Measurements from ENCODE around the gene C2CD2. TPM values are rescaled to one million over a fixed set of nuclear protein-coding genes. Genes with fewer than 3 reads are reported as not detected.

The C2CD2 gene
- total RNA-seq, 4 donors from 2014 or later = 39.4 to 79.5 (median 49.4) TPM

GRCh38 chr21:41887667-41888066 lies 66.2 kb downstream of the C2CD2 start:
- intact Hi-C loops (cut with DNase I; ENCODE audit: low total_unique reads) = loop anchor here (10.0 kb wide), 1 partner anchor 227 kb away; no protein-coding TSS in a partner anchor
- H3K4me3 ChIP-seq (ENCODE audit: low read depth, poor library complexity, severe bottlenecking) = no peak overlapping the region
- 92 to 94% methylated on average over 5 of the region's 5 CpGs for WGBS, 2 donors
- DNase-seq (ENCODE audit: low spot score in 2 of 2) = no peak
- TF ChIP-seq, protein P1, sequence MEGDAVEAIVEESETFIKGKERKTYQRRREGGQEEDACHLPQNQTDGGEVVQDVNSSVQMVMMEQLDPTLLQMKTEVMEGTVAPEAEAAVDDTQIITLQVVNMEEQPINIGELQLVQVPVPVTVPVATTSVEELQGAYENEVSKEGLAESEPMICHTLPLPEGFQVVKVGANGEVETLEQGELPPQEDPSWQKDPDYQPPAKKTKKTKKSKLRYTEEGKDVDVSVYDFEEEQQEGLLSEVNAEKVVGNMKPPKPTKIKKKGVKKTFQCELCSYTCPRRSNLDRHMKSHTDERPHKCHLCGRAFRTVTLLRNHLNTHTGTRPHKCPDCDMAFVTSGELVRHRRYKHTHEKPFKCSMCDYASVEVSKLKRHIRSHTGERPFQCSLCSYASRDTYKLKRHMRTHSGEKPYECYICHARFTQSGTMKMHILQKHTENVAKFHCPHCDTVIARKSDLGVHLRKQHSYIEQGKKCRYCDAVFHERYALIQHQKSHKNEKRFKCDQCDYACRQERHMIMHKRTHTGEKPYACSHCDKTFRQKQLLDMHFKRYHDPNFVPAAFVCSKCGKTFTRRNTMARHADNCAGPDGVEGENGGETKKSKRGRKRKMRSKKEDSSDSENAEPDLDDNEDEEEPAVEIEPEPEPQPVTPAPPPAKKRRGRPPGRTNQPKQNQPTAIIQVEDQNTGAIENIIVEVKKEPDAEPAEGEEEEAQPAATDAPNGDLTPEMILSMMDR (IDR thresholded peaks at IDR 0.05) = no peak
- no peak for TF ChIP-seq POLR2A (IDR thresholded peaks at IDR 0.05)

GRCh38 chr21:41886328-41886727 lies 67.5 kb downstream of the C2CD2 start:
- TF ChIP-seq, protein P1 (IDR thresholded peaks at IDR 0.05) = no peak
- no peak for TF ChIP-seq POLR2A (IDR thresholded peaks at IDR 0.05)
- intact Hi-C loops (cut with DNase I; ENCODE audit: low total_unique reads) = loop anchor here (10.0 kb wide), 1 partner anchor 228 kb away; no protein-coding TSS in a partner anchor
- no peak for DNase-seq (ENCODE audit: low spot score in 2 of 2)
- WGBS, 2 donors = 88 to 90% methylated on average over 7 of the region's 7 CpGs
- H3K4me3 ChIP-seq (ENCODE audit: low read depth, poor library complexity, severe bottlenecking) = no peak overlapping the region

DNA sequence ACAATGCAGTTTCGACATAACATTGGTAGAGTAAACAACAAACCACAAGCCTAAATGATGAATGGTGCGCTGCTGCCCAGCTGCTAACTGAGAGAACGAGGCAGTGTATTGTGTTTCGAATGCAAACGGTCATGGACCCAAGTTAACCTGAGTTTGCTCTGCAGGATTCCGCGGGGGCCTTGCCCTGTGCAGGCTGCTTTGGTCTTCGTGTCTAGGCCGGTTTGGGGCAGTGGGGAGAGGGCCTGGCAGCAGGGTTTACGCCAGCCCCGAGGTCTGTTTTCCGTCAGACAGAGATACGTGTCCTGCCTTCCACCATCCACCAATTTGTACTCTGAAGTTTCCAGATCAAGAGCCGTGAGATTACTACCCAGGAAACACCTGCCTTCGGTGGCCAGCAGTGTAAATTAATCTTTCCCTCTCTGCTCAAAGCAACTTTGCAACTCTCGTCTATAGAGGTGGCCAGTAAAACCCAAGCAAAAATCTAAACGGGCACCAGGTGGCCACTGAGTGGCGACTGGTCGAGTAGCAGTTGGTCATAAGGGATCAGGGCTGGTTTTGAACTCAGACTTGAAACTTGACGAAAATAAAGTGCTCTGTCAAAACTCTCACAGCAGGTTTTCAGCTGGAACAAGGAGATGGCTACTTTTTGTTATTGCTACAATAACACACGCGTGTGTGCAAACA lies 68.3 kb downstream of the C2CD2 start:
- H3K4me3 ChIP-seq (ENCODE audit: low read depth, poor library complexity, severe bottlenecking) = no peak overlapping the region
- WGBS, 2 donors = 70 to 74% methylated on average over 22 of the region's 22 CpGs
- DNase-seq (ENCODE audit: low spot score in 2 of 2) = no peak
- TF ChIP-seq, protein P1 (IDR thresholded peaks at IDR 0.05) = no peak
- TF ChIP-seq POLR2A (IDR thresholded peaks at IDR 0.05) = no peak
- intact Hi-C loops (cut with DNase I; ENCODE audit: low total_unique reads) = loop anchor here (10.0 kb wide), 1 partner anchor 229 kb away; no protein-coding TSS in a partner anchor

DNA sequence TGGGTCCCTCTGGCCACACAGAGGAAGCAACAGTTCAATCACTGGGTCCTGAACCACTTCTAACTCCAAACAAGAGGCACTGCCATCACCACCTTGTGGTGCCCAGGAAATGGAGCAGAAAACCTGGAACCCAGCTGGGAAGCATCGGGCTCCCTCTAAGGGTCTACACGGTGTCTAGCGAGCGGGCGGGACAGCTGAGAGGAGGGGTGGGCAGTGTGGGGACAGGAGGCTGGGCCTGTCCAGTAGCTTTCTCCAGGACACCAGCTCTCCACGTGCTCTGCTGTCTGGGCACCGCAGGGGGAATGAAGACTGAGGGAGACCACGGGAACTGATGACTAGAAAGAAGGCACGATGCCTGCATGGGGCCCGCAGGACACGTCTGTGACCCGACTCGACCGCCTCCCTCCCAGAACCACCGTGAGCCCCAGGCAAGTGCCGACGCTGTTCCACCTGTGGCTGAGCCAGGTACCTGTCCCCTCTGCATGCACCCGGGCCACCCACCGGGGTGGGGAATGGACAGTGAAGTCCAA lies 69.3 kb downstream of the C2CD2 start:
- no peak for TF ChIP-seq POLR2A (IDR thresholded peaks at IDR 0.05)
- TF ChIP-seq, protein P1 (IDR thresholded peaks at IDR 0.05) = no peak
- WGBS, 2 donors = 84 to 87% methylated on average over 19 of the region's 19 CpGs
- no peak overlapping the region for H3K4me3 ChIP-seq (ENCODE audit: low read depth, poor library complexity, severe bottlenecking)
- intact Hi-C loops (cut with DNase I; ENCODE audit: low total_unique reads) = loop anchor here (10.0 kb wide), 1 partner anchor 230 kb away; no protein-coding TSS in a partner anchor
- DNase-seq (ENCODE audit: low spot score in 2 of 2) = no peak

GRCh38 chr21:41883582-41883981 lies 70.2 kb downstream of the C2CD2 start:
- 94% methylated on average over 5 of the region's 5 CpGs for WGBS, 2 donors
- TF ChIP-seq, protein P1 (IDR thresholded peaks at IDR 0.05) = no peak
- no peak for TF ChIP-seq POLR2A (IDR thresholded peaks at IDR 0.05)
- DNase-seq (ENCODE audit: low spot score in 2 of 2) = no peak
- intact Hi-C loops (cut with DNase I; ENCODE audit: low total_unique reads) = loop anchor here (10.0 kb wide), 1 partner anchor 231 kb away; no protein-coding TSS in a partner anchor
- no peak overlapping the region for H3K4me3 ChIP-seq (ENCODE audit: low read depth, poor library complexity, severe bottlenecking)
